SKM-1 treated with dmso at 0.1 percent for 144 hours (cell line): ENCODE results near the gene DHODH.
"Not testable (repeated sequence)": the region's sequence is repeated elsewhere in the genome, so short reads cannot be mapped to it uniquely, and the experiment has no call there.

Source experiments
- DNase-seq: peaks from one replicate; lab custom pipeline; 2025; ENCODE audit not compliant: unreplicated experiment; lab: John Stamatoyannopoulos, UW

DHODH gene

GRCh38 chr16:72008424-72009216, at the start of gene DHODH:
Gene DHODH, plus strand, starts transcription at chr16:72008744. Its CDS starts 21 bp downstream, at chr16:72008765.
- DNase-seq: peak; percentile 98

GRCh38 chr16:71961066-71962039, 47.2 kb upstream of the DHODH start:
- peak; percentile 81 for DNase-seq

- DNase-seq: no peak
These were observed 45.2 kb upstream of the DHODH start for GRCh38 chr16:71963125-71963875.

- no peak for DNase-seq
These were observed 43.3 kb upstream of the DHODH start for GRCh38 chr16:71965223-71965622.

- DNase-seq: no peak
These were observed 41.6 kb upstream of the DHODH start for GRCh38 chr16:71966932-71967331.

GRCh38 chr16:71969353-71969752, 39.2 kb upstream of the DHODH start:
- DNase-seq: no peak

GRCh38 chr16:71971571-71971970, 37.0 kb upstream of the DHODH start:
- no peak for DNase-seq

- no peak for DNase-seq
These were observed 36.2 kb upstream of the DHODH start for GRCh38 chr16:71972356-71972755.

GRCh38 chr16:71973001-71973400, 35.5 kb upstream of the DHODH start:
- no peak for DNase-seq

GRCh38 chr16:71974068-71974818, 34.3 kb upstream of the DHODH start:
- no peak for DNase-seq

- DNase-seq: no peak
These were observed 23.1 kb upstream of the DHODH start for GRCh38 chr16:71985262-71985974.

GRCh38 chr16:71986131-71986530, 22.4 kb upstream of the DHODH start:
- DNase-seq: no peak

- DNase-seq: no peak
These were observed 13.5 kb upstream of the DHODH start for GRCh38 chr16:71995038-71995437.

GRCh38 chr16:71997578-71997977, 11.0 kb upstream of the DHODH start:
- not testable (repeated sequence) for DNase-seq

GRCh38 chr16:72001180-72001874, 7.2 kb upstream of the DHODH start:
- no peak for DNase-seq

- no peak for DNase-seq
These were observed 5.9 kb upstream of the DHODH start for GRCh38 chr16:72002619-72003018.

GRCh38 chr16:72008065-72008423, 500 bp upstream of the DHODH start:
- DNase-seq: not testable (repeated sequence)

GRCh38 chr16:72009779-72010178, 1.2 kb downstream of the DHODH start:
- no peak for DNase-seq

GRCh38 chr16:72012607-72013006, 4.1 kb downstream of the DHODH start:
- DNase-seq: no peak
